Measurements from ENCODE around the gene ZC3HAV1L. TPM values are rescaled to one million over a fixed set of nuclear protein-coding genes. Genes with fewer than 3 reads are reported as not detected.

The ZC3HAV1L gene
- total and polyA plus RNA-seq, 8 donors, result 0.33 to 31.9 (median 9.4) TPM

- Histone ChIP-seq H3K27ac (no peak overlapping the region), H3K27me3 (no peaks in the 10 kb centered on the region), H3K9me3 (no peaks in the 10 kb centered on the region), H3K4me3 (no peak overlapping the region), H3K4me1 (peaks cover 0 to 38% (median 16%) of the 10 kb centered on the region in 4 donors), H3K36me3 (peaks cover 0 to 8% (median 0%) of the 10 kb centered on the region in 4 donors)
- TF ChIP-seq CTCF (IDR thresholded peaks at IDR 0.05), result no peak
- intact Hi-C loops (cut with DNase I; ENCODE audit: low total_unique reads), result no loop called here
- 60 to 96% (median 68%) methylated on average over 2 of the region's 2 CpGs for WGBS, 5 donors
- no peak for DNase-seq
Observed at GRCh38 chr7:139038691-139039090, 2.8 kb upstream of the ZC3HAV1L start.

DNA sequence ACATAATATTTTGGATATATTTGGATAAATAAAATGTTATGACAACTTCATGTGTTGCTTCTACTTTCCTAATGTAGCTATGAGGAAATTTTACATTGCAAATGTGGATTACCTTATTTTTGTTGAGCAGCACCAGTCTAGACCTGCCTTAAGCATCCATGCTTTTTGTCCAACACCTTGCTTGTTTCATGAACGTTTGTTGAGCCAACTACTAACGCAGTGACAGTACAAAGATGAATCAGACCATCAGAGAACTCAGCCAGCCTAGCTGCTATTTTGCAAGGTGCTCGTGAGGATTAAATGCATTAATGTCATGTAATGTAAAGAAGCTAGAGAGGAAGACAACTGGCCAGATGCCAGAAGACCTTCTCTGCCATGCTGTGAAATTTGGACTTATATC is 1.1 kb upstream of the ZC3HAV1L start:
- TF ChIP-seq POLR2A (IDR thresholded peaks at IDR 0.05) (no peak), EP300 (IDR thresholded peaks at IDR 0.05) (no peak), CTCF (IDR thresholded peaks at IDR 0.05) (no peak), POLR2AphosphoS5 (IDR thresholded peaks at IDR 0.05) (no peak)
- WGBS, 5 donors, result 74 to 81% (median 75%) methylated on average over 3 of the region's 3 CpGs
- no peak overlapping the region for H3K27ac ChIP-seq
- intact Hi-C loops (cut with DNase I; ENCODE audit: low total_unique reads), result no loop called here
- H3K27me3 ChIP-seq, result no peaks in the 10 kb centered on the region
- H3K36me3 ChIP-seq, result peaks cover 0 to 19% (median 7%) of the 10 kb centered on the region in 4 donors
- H3K9me3 ChIP-seq, result no peaks in the 10 kb centered on the region
- DNase-seq, result no peak
- peaks cover 0 to 39% (median 17%) of the 10 kb centered on the region in 4 donors for H3K4me1 ChIP-seq
- no peak overlapping the region for H3K4me3 ChIP-seq

GRCh38 chr7:139034855-139035585 is 822 bp downstream of the ZC3HAV1L start:
- peak overlapping the region; percentile 66 to 86 (median 79) for H3K27ac ChIP-seq
- WGBS, 5 donors, result 7 to 22% (median 8%) methylated on average over 15 to 47 of the region's 47 CpGs

GRCh38 chr7:139034336-139034735 is 1.5 kb downstream of the ZC3HAV1L start:
- no peak for TF ChIP-seq POLR2AphosphoS5 (IDR thresholded peaks at IDR 0.05)
- TF ChIP-seq EP300 (IDR thresholded peaks at IDR 0.05), result no peak
- no peak for TF ChIP-seq CTCF (IDR thresholded peaks at IDR 0.05)
- no peak for TF ChIP-seq POLR2A (IDR thresholded peaks at IDR 0.05)
- Histone ChIP-seq H3K9me3 (no peaks in the 10 kb centered on the region), H3K4me1 (peaks cover 0 to 35% (median 17%) of the 10 kb centered on the region in 4 donors), H3K27ac (no peak overlapping the region), H3K4me3 (peak overlapping the region in 1 of 4 donors; percentile 97), H3K36me3 (peaks cover 2 to 43% (median 24%) of the 10 kb centered on the region in 4 donors), H3K27me3 (no peaks in the 10 kb centered on the region)
- DNase-seq, result no peak
- intact Hi-C loops (cut with DNase I; ENCODE audit: low total_unique reads), result no loop called here
- WGBS, 5 donors, result 84 to 93% (median 89%) methylated on average over 5 of the region's 5 CpGs

More at GRCh38 chr7:139034855-139035585, 822 bp downstream of the ZC3HAV1L start:
- TF ChIP-seq POLR2A (IDR thresholded peaks at IDR 0.05) (no peak), POLR2AphosphoS5 (IDR thresholded peaks at IDR 0.05) (no peak), CTCF (IDR thresholded peaks at IDR 0.05) (no peak), EP300 (IDR thresholded peaks at IDR 0.05) (no peak)
- H3K4me3 ChIP-seq, result peak overlapping the region; percentile 70 to 97 (median 91)
- H3K27me3 ChIP-seq, result no peaks in the 10 kb centered on the region
- H3K4me1 ChIP-seq, result peaks cover 0 to 35% (median 17%) of the 10 kb centered on the region in 4 donors
- peak in 1 of 2 donors; percentile 75 for DNase-seq
- intact Hi-C loops (cut with DNase I; ENCODE audit: low total_unique reads), result no loop called here
- peaks cover 0 to 36% (median 17%) of the 10 kb centered on the region in 4 donors for H3K36me3 ChIP-seq
- no peaks in the 10 kb centered on the region for H3K9me3 ChIP-seq
